Endothelial cell of umbilical vein (primary cell): ENCODE data around the gene HSD17B2.

Source experiments
- EZH2 ChIP-seq: IDR thresholded peaks from 2 replicates; pipeline ENCODE4 v1.6.1; 2012; ENCODE audit warnings: borderline replicate concordance, low read depth, mild to moderate bottlenecking, moderate library complexity, low read length, inconsistent platforms; ENCODE audit not compliant: severe bottlenecking
- FOS ChIP-seq: IDR thresholded peaks from 2 replicates; pipeline ENCODE4 v1.6.1; 2011; ENCODE audit warnings: mild to moderate bottlenecking, low read length, moderate library complexity, borderline replicate concordance; ENCODE audit not compliant: insufficient read depth
- MYC ChIP-seq: IDR thresholded peaks from one replicate; pipeline ENCODE4 v1.6.1; 2011; ENCODE audit warnings: mild to moderate bottlenecking, low read depth, low read length
- POLR2A ChIP-seq: IDR thresholded peaks from 2 replicates; pipeline ENCODE4 v1.6.1; 2012; ENCODE audit warnings: low read depth, mild to moderate bottlenecking, control low read depth, low read length
- POLR2AphosphoS5 ChIP-seq: IDR thresholded peaks from 2 replicates; pipeline ENCODE4 v1.6.1; 2012; ENCODE audit warnings: low read depth, mild to moderate bottlenecking, control low read depth, low read length, moderate library complexity; ENCODE audit not compliant: insufficient read depth
- TF ChIP-seq, protein P1 (sequence below), 2 donors: IDR thresholded peaks; 1 replicate in 1 of 2; 2 replicates in 1 of 2; pipeline ENCODE4 v1.5.1; 2011; ENCODE audit warnings: low read length in 2 of 2, mild to moderate bottlenecking in 2 of 2, moderate library complexity in 2 of 2, control low read depth in 1 of 2, inconsistent platforms in 1 of 2, low read depth in 1 of 2; ENCODE audit not compliant: insufficient read depth in 1 of 2; ENCODE audit errors: extremely low read depth in 1 of 2
- TF ChIP-seq, protein P2 (sequence below): IDR thresholded peaks from 2 replicates; pipeline ENCODE4 v1.6.1; 2011; ENCODE audit not compliant: insufficient read depth, insufficient read length

DNA sequence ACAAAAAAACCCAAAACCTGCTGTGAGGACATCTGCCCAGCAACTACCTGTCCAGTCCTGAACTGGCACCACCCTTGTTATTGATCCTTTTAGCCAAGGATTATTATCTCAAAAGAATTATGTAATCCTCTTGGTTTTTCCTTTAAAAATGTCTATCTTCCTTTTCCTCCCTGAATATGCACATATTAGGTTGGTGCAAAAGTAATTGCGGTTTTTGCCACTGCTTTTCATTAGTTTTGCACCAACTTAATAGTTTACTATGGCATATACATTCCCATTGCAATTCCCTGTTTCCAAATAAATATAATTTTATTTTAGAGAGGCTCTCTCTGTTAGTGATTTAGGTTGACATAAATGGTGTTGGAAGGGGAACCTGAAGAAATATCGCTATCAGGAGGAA lies 83.7 kb downstream of the HSD17B2 start:
- TF ChIP-seq, protein P1, sequence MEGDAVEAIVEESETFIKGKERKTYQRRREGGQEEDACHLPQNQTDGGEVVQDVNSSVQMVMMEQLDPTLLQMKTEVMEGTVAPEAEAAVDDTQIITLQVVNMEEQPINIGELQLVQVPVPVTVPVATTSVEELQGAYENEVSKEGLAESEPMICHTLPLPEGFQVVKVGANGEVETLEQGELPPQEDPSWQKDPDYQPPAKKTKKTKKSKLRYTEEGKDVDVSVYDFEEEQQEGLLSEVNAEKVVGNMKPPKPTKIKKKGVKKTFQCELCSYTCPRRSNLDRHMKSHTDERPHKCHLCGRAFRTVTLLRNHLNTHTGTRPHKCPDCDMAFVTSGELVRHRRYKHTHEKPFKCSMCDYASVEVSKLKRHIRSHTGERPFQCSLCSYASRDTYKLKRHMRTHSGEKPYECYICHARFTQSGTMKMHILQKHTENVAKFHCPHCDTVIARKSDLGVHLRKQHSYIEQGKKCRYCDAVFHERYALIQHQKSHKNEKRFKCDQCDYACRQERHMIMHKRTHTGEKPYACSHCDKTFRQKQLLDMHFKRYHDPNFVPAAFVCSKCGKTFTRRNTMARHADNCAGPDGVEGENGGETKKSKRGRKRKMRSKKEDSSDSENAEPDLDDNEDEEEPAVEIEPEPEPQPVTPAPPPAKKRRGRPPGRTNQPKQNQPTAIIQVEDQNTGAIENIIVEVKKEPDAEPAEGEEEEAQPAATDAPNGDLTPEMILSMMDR (IDR thresholded peaks at IDR 0.05; ENCODE audit: extremely low read depth in 1 of 2, insufficient read depth in 1 of 2, low read depth in 1 of 2, low read length in 2 of 2) = no peak
- no peak for TF ChIP-seq EZH2
- TF ChIP-seq, protein P2, sequence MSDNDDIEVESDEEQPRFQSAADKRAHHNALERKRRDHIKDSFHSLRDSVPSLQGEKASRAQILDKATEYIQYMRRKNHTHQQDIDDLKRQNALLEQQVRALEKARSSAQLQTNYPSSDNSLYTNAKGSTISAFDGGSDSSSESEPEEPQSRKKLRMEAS = no peak
- TF ChIP-seq POLR2AphosphoS5 = no peak
- TF ChIP-seq POLR2A = no peak
- TF ChIP-seq MYC = no peak
- no peak for TF ChIP-seq FOS
